K562 (cell line): Measurements from ENCODE around the gene KLK8. TPM values are rescaled to one million over a fixed set of nuclear protein-coding genes. Genes with fewer than 3 reads are reported as not detected.

ENCODE experiments used
- ATAC-seq: fragments of 200-7000 bp; cut with Tn5 transposase; 3 replicates; pipeline ENCODE4 v1.9.1; 2020; ENCODE audit warnings: moderate library complexity
- BruUV-seq: library from RNA; stranded (reverse); fragments of 400-500 nt; replicated peaks from 2 replicates; lab custom pipeline; 2021; lab: Mats Ljungman, UMichigan
- CTCF ChIA-PET: fragments of 300-600 bp; formaldehyde crosslinking; extraction: SDS; loops from one replicate; lab custom pipeline; 2021; ENCODE audit warnings: low intra/inter-chr PET ratio; lab: Yijun Ruan, JAX
- POLR2A ChIA-PET: fragments of 300-600, 350-650 bp; sonication (Branson Sonifier 250); formaldehyde crosslinking; extraction: SDS; loops from one replicate; lab custom pipeline; 2021; ENCODE audit warnings: antibody characterized with exemption, inconsistent platforms; lab: Yijun Ruan, JAX
- DNase-seq, 4 experiments: peaks; one replicate each; pipeline versions ENCODE4 v3.0.0 to v3.0.0-alpha.2; 2011 to 2018; ENCODE audit warnings: low spot score in 3 of 4, mixed read lengths in 3 of 4; ENCODE audit errors: extremely low read depth in 1 of 4
- FAIRE-seq: peaks from 2 replicates; lab custom pipeline; 2011; peaks lifted over from hg19 to GRCh38; lab: Jason Lieb, UNC
- H2AFZ ChIP-seq: 2 replicates; pipeline ENCODE4 v1.6.0; 2011; ENCODE audit warnings: low read depth, low read length, control low read depth, inconsistent platforms
- H3K27ac ChIP-seq: fragments of 200-600 bp; 3 replicates; pipeline ENCODE4 v1.8.0; 2011; ENCODE audit warnings: low read depth, mild to moderate bottlenecking, control low read depth, inconsistent platforms, low read length, moderate library complexity, mixed read lengths; ENCODE audit errors: extremely low read depth
- H3K27me3 ChIP-seq, 2 experiments: fragments of 300-600 bp in 1 of 2; 2 replicates in 1 of 2; 3 replicates in 1 of 2; pipeline versions ENCODE4 v1.6.0 to v1.8.0; 2011; ENCODE audit warnings: inconsistent platforms in 2 of 2, low read length in 2 of 2, mild to moderate bottlenecking in 1 of 2, mixed read lengths in 1 of 2, moderate library complexity in 1 of 2; ENCODE audit not compliant: control insufficient read depth in 2 of 2, insufficient read depth in 2 of 2
- H3K36me3 ChIP-seq: fragments of 300-600 bp; 3 replicates; pipeline ENCODE4 v1.8.0; 2011; ENCODE audit warnings: mild to moderate bottlenecking, low read length, inconsistent platforms; ENCODE audit not compliant: control insufficient read depth, insufficient read depth
- H3K4me1 ChIP-seq, 2 experiments: fragments of 200-600 bp in 1 of 2; replicated peaks in 1 of 2; 2 replicates in 1 of 2; 3 replicates in 1 of 2; pipeline versions ENCODE4 v1.5.1 to v1.8.0; 2011; ENCODE audit warnings: inconsistent platforms in 2 of 2, low read length in 2 of 2, mild to moderate bottlenecking in 1 of 2, mixed read lengths in 1 of 2, moderate library complexity in 1 of 2; ENCODE audit not compliant: control insufficient read depth in 2 of 2, insufficient read depth in 2 of 2
- H3K4me2 ChIP-seq: 2 replicates; pipeline ENCODE4 v1.6.1; 2011; ENCODE audit warnings: low read length, control low read depth, inconsistent platforms, mixed read lengths; ENCODE audit not compliant: insufficient read depth
- H3K4me3 ChIP-seq: fragments of 200-600 bp; sonication (generic), shearing (Covaris generic); 2 replicates; pipeline ENCODE4 v1.5.1; 2016; ENCODE audit warnings: control low read depth, inconsistent platforms
- H3K79me2 ChIP-seq: fragments of 200-600 bp; 3 replicates; pipeline ENCODE4 v1.8.0; 2011; ENCODE audit warnings: low read length, inconsistent platforms; ENCODE audit not compliant: control insufficient read depth, insufficient read depth
- H3K9ac ChIP-seq, 2 experiments: 2 replicates each; pipeline versions ENCODE4 v1.6.0 to v1.6.1; 2011; ENCODE audit warnings: low read depth in 2 of 2, low read length in 2 of 2, control low read depth in 1 of 2, inconsistent platforms in 1 of 2, mild to moderate bottlenecking in 1 of 2, mixed read lengths in 1 of 2; ENCODE audit not compliant: insufficient read depth in 1 of 2
- H3K9me1 ChIP-seq: one replicate; pipeline ENCODE4 v1.6.0; 2011; ENCODE audit warnings: inconsistent platforms, mild to moderate bottlenecking, low read length, moderate library complexity; ENCODE audit not compliant: control insufficient read depth, insufficient read depth
- H3K9me3 ChIP-seq: replicated peaks from 2 replicates; pipeline ENCODE4 v1.5.1; 2011; ENCODE audit warnings: low read depth, low read length, inconsistent platforms; ENCODE audit not compliant: control insufficient read depth, insufficient read depth
- H4K20me1 ChIP-seq: replicated peaks from 2 replicates; pipeline ENCODE4 v1.6.1; 2011; ENCODE audit warnings: low read length, inconsistent platforms, mixed read lengths; ENCODE audit not compliant: control insufficient read depth, insufficient read depth
- CTBP1 ChIP-seq: fragments of 450-650 bp; IDR thresholded peaks from 2 replicates; pipeline ENCODE4 v1.6.1; 2016; ENCODE audit warnings: borderline replicate concordance
- FUS ChIP-seq: fragments of 200-400 bp; formaldehyde crosslinking; optimal IDR thresholded peaks from 2 replicates; pipeline ENCODE3; 2017; ENCODE audit warnings: low read depth, low read length
- VEZF1 ChIP-seq: fragments of 200-800 bp; sonication (Bioruptor generic); IDR thresholded peaks from 2 replicates; pipeline ENCODE4 v1.6.1; 2017; ENCODE audit warnings: missing genetic modification characterization, missing compliant biosample characterization
- WGBS: fragments of 100-300 bp; shearing (Covaris generic); methylation state at CpG from one replicate; pipeline ENCODE4 v1.1.6; 2016; ENCODE audit warnings: low coverage, mixed read lengths; ENCODE audit not compliant: insufficient coverage; ENCODE audit errors: missing lambda C conversion rate; 5-methylcytosine and 5-hydroxymethylcytosine counted together
- in situ Hi-C: fragments of 300-500 bp; cut with MboI; formaldehyde crosslinking; loops from 4 replicates; pipeline ENCODE4 v1.15.0; 2018; ENCODE audit warnings: inconsistent platforms, mixed read lengths
- intact Hi-C: fragments of 100-400 bp; cut with micrococcal nuclease; formaldehyde crosslinking; loops from 2 replicates; pipeline ENCODE4 v1.14.2; 2022
- polyA plus RNA-seq, 8 experiments: library from polyadenylated mRNA; depleted of rRNA in 4 of 8; stranded (reverse) in 5 of 8; unstranded in 3 of 8; fragments of >200 nt; fragmentation: Nextera tagmentation in 2 of 8; fragmentation: Illumina TruSeq in 1 of 8; extraction: Ambion mirVana in 2 of 8; extraction: Trizol in 1 of 8; gene quantifications; 2 replicates each; pipeline versions ENCODE4 v1.2.1 to v1.2.3, GENCODE V29; 2011 to 2014; ENCODE audit warnings: inconsistent platforms in 1 of 8, missing spikeins in 1 of 8
- total RNA-seq, 7 experiments: library from RNA; depleted of rRNA in 6 of 7; stranded (reverse); fragments of >200 nt in 6 of 7; fragmentation: Illumina TruSeq in 2 of 7; extraction: Trizol in 2 of 7; gene quantifications; 2 replicates each; pipeline versions ENCODE4 v1.2.1 to v1.2.3, GENCODE V29; 2011 to 2021; ENCODE audit warnings: low replicate concordance in 1 of 7
- TF ChIP-seq, protein P1 (sequence below): fragments of 450-650 bp; IDR thresholded peaks from 2 replicates; pipeline ENCODE4 v1.6.1; 2016

Gene KLK8
- total and polyA plus RNA-seq, 9 of the 15 experiments (the other 6 are each of a cell fraction or from before 2014, with no cell fraction given) = 0.37 to 1.7 (median 0.76) TPM

GRCh38 chr19:50977626-50978025, 23.8 kb downstream of the KLK8 start:
- BruUV-seq = no TSS peak
- TF ChIP-seq FUS = no peak
- TF ChIP-seq, protein P1, sequence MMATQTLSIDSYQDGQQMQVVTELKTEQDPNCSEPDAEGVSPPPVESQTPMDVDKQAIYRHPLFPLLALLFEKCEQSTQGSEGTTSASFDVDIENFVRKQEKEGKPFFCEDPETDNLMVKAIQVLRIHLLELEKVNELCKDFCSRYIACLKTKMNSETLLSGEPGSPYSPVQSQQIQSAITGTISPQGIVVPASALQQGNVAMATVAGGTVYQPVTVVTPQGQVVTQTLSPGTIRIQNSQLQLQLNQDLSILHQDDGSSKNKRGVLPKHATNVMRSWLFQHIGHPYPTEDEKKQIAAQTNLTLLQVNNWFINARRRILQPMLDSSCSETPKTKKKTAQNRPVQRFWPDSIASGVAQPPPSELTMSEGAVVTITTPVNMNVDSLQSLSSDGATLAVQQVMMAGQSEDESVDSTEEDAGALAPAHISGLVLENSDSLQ = peak; percentile 62; the same call in 1 of the 2 replicates
- TF ChIP-seq, all 486 proteins: peak for 1

GRCh38 chr19:50975766-50976165, 25.6 kb downstream of the KLK8 start:
- in situ Hi-C loops = no loop called here
- WGBS = 6% methylated on average over 8 of the region's 8 CpGs
- no peak overlapping the region for H2AFZ ChIP-seq
- intact Hi-C loops = no loop called here
- CTCF ChIA-PET = no interaction called here
- H3K9ac ChIP-seq = no peak overlapping the region
- H3K4me2 ChIP-seq = no peak overlapping the region
- no peaks in the 10 kb centered on the region for H3K79me2 ChIP-seq
- no peak overlapping the region for H3K4me3 ChIP-seq
- no peaks in the 10 kb centered on the region for H3K36me3 ChIP-seq
- no peaks in the 10 kb centered on the region; a peak in 1 of 5 replicates for H3K4me1 ChIP-seq
- no peaks in the 10 kb centered on the region for H4K20me1 ChIP-seq
- no peak for DNase-seq
- POLR2A ChIA-PET = no interaction called here
- H3K27ac ChIP-seq = no peak overlapping the region
- H3K27me3 ChIP-seq = peaks cover 2 to 17% of the 10 kb centered on the region in 2 experiments; a peak in 4 of 5 replicates
- TF ChIP-seq VEZF1 (CRISPR knock-in tag) = no peak
- 0 out of 2 replicates have a peak, but pooled peaks have one; percentile 30 for TF ChIP-seq CTBP1
- TF ChIP-seq, all 486 proteins: peak for 1
- no peaks in the 10 kb centered on the region for H3K9me1 ChIP-seq
- ATAC-seq (no peak), FAIRE-seq (no peak)
- BruUV-seq = no TSS peak
- H3K9me3 ChIP-seq = no peaks in the 10 kb centered on the region

More at GRCh38 chr19:50977626-50978025, 23.8 kb downstream of the KLK8 start:
- 3% methylated on average over 4 of the region's 4 CpGs for WGBS
- Histone ChIP-seq H3K9ac (no peak overlapping the region), H3K36me3 (no peaks in the 10 kb centered on the region), H3K27ac (no peak overlapping the region), H3K27me3 (peaks cover 2 to 14% of the 10 kb centered on the region in 2 experiments; a peak in 2 of 5 replicates), H4K20me1 (no peaks in the 10 kb centered on the region), H2AFZ (no peak overlapping the region), H3K9me1 (no peaks in the 10 kb centered on the region), H3K9me3 (no peaks in the 10 kb centered on the region), H3K79me2 (no peaks in the 10 kb centered on the region), H3K4me1 (no peaks in the 10 kb centered on the region; a peak in 1 of 5 replicates), H3K4me2 (no peak overlapping the region), H3K4me3 (no peak overlapping the region)
- POLR2A ChIA-PET = no interaction called here
- DNase-seq (no peak), FAIRE-seq (no peak), ATAC-seq (no peak)
- CTCF ChIA-PET = interaction anchor here (0.6 kb wide), 1 partner anchor 618 kb away, joined by 4 read pairs; no protein-coding TSS in a partner anchor
- intact Hi-C loops = no loop called here
- in situ Hi-C loops = no loop called here
